Vagina (tissue), 2 donors: ENCODE measurements around the gene G3BP1. TPM values are rescaled to one million over a fixed set of nuclear protein-coding genes. Genes with fewer than 3 reads are reported as not detected.

Source experiments
- DNase-seq, 2 donors: peaks; one replicate each; pipeline ENCODE4 v3.0.0-alpha.2; 2017; ENCODE audit errors: extremely low spot score in 2 of 2
- H3K27ac ChIP-seq: fragments of 200-600 bp; sonication (generic); one replicate; pipeline ENCODE4 v1.5.1; 2019
- H3K27me3 ChIP-seq: fragments of 200-600 bp; sonication (generic); one replicate; pipeline ENCODE4 v1.5.1; 2019
- H3K36me3 ChIP-seq, 2 donors: fragments of 200-600 bp; sonication (generic); one replicate each; pipeline ENCODE4 v1.5.1; 2017 to 2019
- H3K4me1 ChIP-seq: fragments of 200-600 bp; sonication (generic); one replicate; pipeline ENCODE4 v1.5.1; 2019
- H3K4me3 ChIP-seq, 2 donors: fragments of 200-600 bp; sonication (generic); 1 replicate in 1 of 2; 2 replicates in 1 of 2; pipeline ENCODE4 v1.5.1; 2016 to 2019
- H3K9me3 ChIP-seq: fragments of 200-600 bp; sonication (generic); one replicate; pipeline ENCODE4 v1.5.1; 2019
- POLR2A ChIP-seq, 2 donors: fragments of 450-650 bp; IDR thresholded peaks; one replicate each; pipeline ENCODE4 v1.6.1; 2017; ENCODE audit warnings: antibody characterized with exemption in 2 of 2, mild to moderate bottlenecking in 2 of 2, moderate library complexity in 2 of 2
- POLR2AphosphoS5 ChIP-seq, 2 donors: sonication (generic); formaldehyde crosslinking; IDR thresholded peaks; one replicate each; pipeline ENCODE4 v1.9.0; 2017; ENCODE audit warnings: antibody characterized with exemption in 2 of 2, mild to moderate bottlenecking in 2 of 2, low read depth in 1 of 2; ENCODE audit not compliant: insufficient read depth in 1 of 2
- intact Hi-C: fragments of 100-400 bp; cut with DNase I; formaldehyde crosslinking; loops from one replicate; pipeline ENCODE4 v1.15.1; 2023
- total RNA-seq: library from RNA; depleted of rRNA; stranded (reverse); fragments of >200 nt; gene quantifications from one replicate; pipeline ENCODE4 v1.2.3, GENCODE V29; 2016
- TF ChIP-seq, protein P1 (sequence below), 3 experiments: fragments of 450-650 bp in 2 of 3; fragments of 200-600 bp in 1 of 3; sonication (generic) in 1 of 3; IDR thresholded peaks; one replicate each; pipeline ENCODE4 v1.5.1; 2017 to 2019; ENCODE audit warnings: antibody characterized with exemption in 3 of 3, mild to moderate bottlenecking in 2 of 3, moderate library complexity in 2 of 3

Gene G3BP1
- total RNA-seq, 1 donor from 2014 or later: 97.0 TPM

DNA sequence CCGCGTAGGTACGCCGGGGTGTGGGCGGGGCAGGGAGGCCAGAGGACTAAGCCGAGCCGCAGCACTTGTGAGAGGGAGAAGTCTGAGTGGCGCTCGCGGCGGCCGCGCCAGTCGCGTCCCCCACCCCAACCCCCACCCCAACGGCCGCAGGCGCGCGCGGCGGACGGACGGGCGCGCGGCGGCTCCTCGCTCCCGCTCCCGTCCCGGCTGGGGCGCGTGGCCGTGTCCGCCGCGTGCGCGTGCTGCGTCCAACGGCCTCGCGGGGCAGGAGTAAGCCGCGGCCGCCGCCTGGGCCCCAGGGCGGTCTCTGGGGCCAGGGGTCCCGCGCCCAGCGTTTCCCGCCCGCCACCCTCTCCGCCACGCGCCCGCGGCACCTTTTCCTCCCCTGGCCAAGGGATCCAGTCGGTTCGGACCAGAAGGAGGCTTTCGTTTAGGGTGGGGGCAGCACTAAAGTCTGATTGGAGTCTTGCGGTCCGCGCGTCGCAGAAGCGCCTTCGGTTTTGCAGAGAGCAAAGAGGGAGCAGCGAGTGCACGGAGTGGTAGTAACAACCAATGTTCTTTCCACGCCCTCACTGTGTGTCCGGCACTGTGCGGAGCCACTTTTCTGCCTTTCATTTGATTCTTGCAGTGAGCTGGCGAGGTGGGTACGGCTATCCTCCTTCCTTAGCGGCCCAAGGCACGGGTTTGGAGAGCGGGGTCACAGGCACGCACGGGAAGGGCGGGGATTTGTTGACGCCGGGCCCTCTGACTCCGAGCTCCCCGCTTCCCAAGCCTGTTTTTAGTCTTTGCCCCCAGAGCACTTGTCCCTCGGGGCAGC is 483 bp downstream of the G3BP1 start:
- Histone ChIP-seq H3K9me3 (no peaks in the 10 kb centered on the region), H3K4me1 (peaks cover 51% of the 10 kb centered on the region), H3K4me3 (peak overlapping the region; percentile 83 to 87), H3K27ac (peak overlapping the region; percentile 95), H3K27me3 (no peaks in the 10 kb centered on the region), H3K36me3 (no peaks in the 10 kb centered on the region)
- DNase-seq: no peak
- intact Hi-C loops: no loop called here
- TF ChIP-seq POLR2A (IDR thresholded peaks at IDR 0.05): no peak
- TF ChIP-seq, protein P1, sequence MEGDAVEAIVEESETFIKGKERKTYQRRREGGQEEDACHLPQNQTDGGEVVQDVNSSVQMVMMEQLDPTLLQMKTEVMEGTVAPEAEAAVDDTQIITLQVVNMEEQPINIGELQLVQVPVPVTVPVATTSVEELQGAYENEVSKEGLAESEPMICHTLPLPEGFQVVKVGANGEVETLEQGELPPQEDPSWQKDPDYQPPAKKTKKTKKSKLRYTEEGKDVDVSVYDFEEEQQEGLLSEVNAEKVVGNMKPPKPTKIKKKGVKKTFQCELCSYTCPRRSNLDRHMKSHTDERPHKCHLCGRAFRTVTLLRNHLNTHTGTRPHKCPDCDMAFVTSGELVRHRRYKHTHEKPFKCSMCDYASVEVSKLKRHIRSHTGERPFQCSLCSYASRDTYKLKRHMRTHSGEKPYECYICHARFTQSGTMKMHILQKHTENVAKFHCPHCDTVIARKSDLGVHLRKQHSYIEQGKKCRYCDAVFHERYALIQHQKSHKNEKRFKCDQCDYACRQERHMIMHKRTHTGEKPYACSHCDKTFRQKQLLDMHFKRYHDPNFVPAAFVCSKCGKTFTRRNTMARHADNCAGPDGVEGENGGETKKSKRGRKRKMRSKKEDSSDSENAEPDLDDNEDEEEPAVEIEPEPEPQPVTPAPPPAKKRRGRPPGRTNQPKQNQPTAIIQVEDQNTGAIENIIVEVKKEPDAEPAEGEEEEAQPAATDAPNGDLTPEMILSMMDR (IDR thresholded peaks at IDR 0.05): no peak
- peak in 1 of 2 donors; percentile 49 for TF ChIP-seq POLR2AphosphoS5 (IDR thresholded peaks at IDR 0.05; ENCODE audit: insufficient read depth in 1 of 2, low read depth in 1 of 2)

DNA sequence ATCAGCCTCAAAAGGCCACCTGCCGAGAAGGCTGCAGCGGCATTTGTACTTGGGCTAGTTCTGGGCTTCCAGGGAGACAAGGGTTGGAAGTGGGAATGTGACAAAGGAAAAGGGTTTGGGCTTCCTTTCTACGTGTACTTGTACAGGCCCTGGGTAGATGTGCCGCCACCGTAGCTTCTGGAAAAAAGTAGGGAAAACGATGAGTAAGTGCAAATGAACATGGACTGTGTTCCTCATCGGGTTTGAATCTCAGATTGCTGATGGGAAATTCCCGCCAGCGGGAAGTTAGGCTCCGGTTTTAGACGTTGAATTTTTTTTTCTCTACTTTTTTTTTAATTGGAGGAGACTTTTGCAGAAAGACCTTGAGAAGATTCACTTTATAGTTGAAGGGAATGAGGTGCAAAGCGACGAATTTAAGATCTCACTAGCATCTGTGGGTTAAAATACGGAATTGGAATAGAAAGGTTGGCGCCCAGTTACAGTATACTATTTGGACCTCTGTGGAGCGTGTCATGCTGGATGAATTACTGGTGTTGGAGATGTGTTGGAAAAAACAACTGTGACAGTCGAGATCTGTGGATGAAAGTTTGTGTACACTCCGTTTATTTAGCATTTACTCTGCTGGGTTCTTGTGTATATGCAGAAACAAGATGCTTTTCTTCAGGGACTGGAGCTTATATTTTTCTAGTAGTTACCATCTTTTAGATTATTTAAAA is 1.2 kb downstream of the G3BP1 start:
- intact Hi-C loops: no loop called here
- TF ChIP-seq POLR2AphosphoS5 (IDR thresholded peaks at IDR 0.05; ENCODE audit: insufficient read depth in 1 of 2, low read depth in 1 of 2) (no peak), POLR2A (IDR thresholded peaks at IDR 0.05) (no peak)
- TF ChIP-seq, protein P1 (IDR thresholded peaks at IDR 0.05): no peak
- DNase-seq: no peak
- Histone ChIP-seq H3K36me3 (no peaks in the 10 kb centered on the region), H3K27ac (peak overlapping the region; percentile 95), H3K4me3 (peak overlapping the region; percentile 83 to 87), H3K4me1 (peaks cover 59% of the 10 kb centered on the region), H3K27me3 (no peaks in the 10 kb centered on the region), H3K9me3 (no peaks in the 10 kb centered on the region)

DNA sequence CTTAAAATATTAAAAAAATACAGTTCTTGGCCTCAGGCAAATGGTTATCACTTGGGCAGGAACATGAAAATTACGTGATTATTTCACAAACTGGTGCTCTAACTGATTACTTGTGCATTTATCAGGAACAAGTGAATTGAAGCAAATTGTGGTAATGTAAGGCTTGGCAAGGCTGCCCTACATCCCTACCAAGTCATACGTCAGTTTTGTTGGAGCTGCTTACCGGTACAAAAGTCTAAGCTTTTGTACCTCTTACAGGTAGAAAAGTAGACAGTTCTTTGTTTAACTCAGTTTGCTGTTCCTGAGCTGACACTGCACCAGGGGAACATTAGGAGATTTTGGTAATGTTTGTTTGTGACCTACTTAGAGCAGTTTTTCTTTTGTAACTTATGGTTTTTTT is 2.2 kb downstream of the G3BP1 start:
- Histone ChIP-seq H3K4me3 (peak overlapping the region; percentile 83 to 87), H3K27ac (peak overlapping the region; percentile 95), H3K27me3 (no peaks in the 10 kb centered on the region), H3K9me3 (no peaks in the 10 kb centered on the region), H3K36me3 (no peaks in the 10 kb centered on the region), H3K4me1 (peaks cover 68% of the 10 kb centered on the region)
- no peak for DNase-seq
- TF ChIP-seq POLR2A (IDR thresholded peaks at IDR 0.05) (no peak), POLR2AphosphoS5 (IDR thresholded peaks at IDR 0.05; ENCODE audit: insufficient read depth in 1 of 2, low read depth in 1 of 2) (no peak)
- TF ChIP-seq, protein P1 (IDR thresholded peaks at IDR 0.05): no peak
- intact Hi-C loops: no loop called here

DNA sequence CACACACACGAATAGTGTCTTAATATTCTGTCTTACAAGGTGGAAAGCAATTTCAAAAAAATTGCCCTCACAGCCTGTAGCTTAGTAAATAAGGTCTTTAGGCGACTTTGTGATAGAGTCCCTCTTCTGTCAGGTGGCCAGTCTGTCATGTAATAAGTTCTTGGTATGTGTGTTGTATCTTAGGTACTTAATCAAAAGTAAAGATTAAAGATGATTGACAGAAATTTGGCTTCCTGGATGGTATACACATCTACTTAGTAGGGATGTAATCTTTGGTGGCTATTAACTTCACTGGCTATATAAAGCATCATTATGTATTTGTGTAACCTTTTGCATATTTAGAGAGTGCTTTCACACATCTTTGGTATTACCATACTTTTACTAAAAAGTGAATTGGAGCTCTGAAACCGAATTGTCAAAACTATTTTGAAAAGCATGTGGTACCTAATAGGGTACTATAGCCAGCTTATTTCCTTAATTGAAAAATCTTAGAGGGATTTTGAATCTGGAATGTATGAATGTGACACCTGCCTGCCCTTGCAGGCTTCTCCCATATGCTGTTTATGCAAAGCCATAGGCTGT is 3.4 kb downstream of the G3BP1 start:
- no peak overlapping the region for H3K4me3 ChIP-seq
- H3K27ac ChIP-seq: peak overlapping the region; percentile 95
- H3K4me1 ChIP-seq: peaks cover 76% of the 10 kb centered on the region
- no peaks in the 10 kb centered on the region for H3K36me3 ChIP-seq
- no peaks in the 10 kb centered on the region for H3K27me3 ChIP-seq
- intact Hi-C loops: loop anchor here (5.0 kb wide), 1 partner anchor 512 kb away; no protein-coding TSS in a partner anchor
- no peak for DNase-seq
- TF ChIP-seq, protein P1 (IDR thresholded peaks at IDR 0.05): no peak
- TF ChIP-seq POLR2AphosphoS5 (IDR thresholded peaks at IDR 0.05; ENCODE audit: insufficient read depth in 1 of 2, low read depth in 1 of 2): no peak
- TF ChIP-seq POLR2A (IDR thresholded peaks at IDR 0.05): no peak
- no peaks in the 10 kb centered on the region for H3K9me3 ChIP-seq
